GM13976 (cell line): ENCODE measurements around the gene LSM3.

Source experiments
- DNase-seq: peaks from one replicate; pipeline ENCODE4 v3.0.0; 2012; ENCODE audit warnings: low spot score
- CTCF ChIP-seq: IDR thresholded peaks from 2 replicates; pipeline ENCODE4 v1.5.1; 2012; ENCODE audit warnings: borderline replicate concordance, mild to moderate bottlenecking; ENCODE audit not compliant: insufficient read depth; ENCODE audit errors: extremely low read depth, missing control alignments, control extremely low read depth
- in situ Hi-C: fragments of 300-500 bp; cut with MboI; formaldehyde crosslinking; loops from one replicate; pipeline ENCODE4 v1.12.0; 2022; ENCODE audit warnings: low sequenced_read_pairs, mixed read lengths, inconsistent platforms; ENCODE audit not compliant: unreplicated experiment

Gene LSM3

GRCh38 chr3:14145670-14146380 is 32.8 kb upstream of the LSM3 start:
- no peak for TF ChIP-seq CTCF
- in situ Hi-C loops = no loop called here
- DNase-seq = no peak

- in situ Hi-C loops = no loop called here
- TF ChIP-seq CTCF = no peak
These were observed 32.1 kb upstream of the LSM3 start for GRCh38 chr3:14146381-14147065.

GRCh38 chr3:14147066-14147435 is 31.6 kb upstream of the LSM3 start:
- no peak for TF ChIP-seq CTCF
- in situ Hi-C loops = no loop called here
- DNase-seq = no peak

More at GRCh38 chr3:14146381-14147065, 32.1 kb upstream of the LSM3 start:
- no peak for DNase-seq

GRCh38 chr3:14147617-14148016 is 31.0 kb upstream of the LSM3 start:
- DNase-seq = no peak
- in situ Hi-C loops = no loop called here
- no peak for TF ChIP-seq CTCF

GRCh38 chr3:14148041-14148985 is 30.3 kb upstream of the LSM3 start:
- in situ Hi-C loops = no loop called here
- no peak for TF ChIP-seq CTCF
- no peak for DNase-seq

GRCh38 chr3:14150078-14150477 is 28.5 kb upstream of the LSM3 start:
- no peak for TF ChIP-seq CTCF
- no peak for DNase-seq
- in situ Hi-C loops = no loop called here
